Measurements from ENCODE around the gene OSBPL1A. TPM values are rescaled to one million over a fixed set of nuclear protein-coding genes. Genes with fewer than 3 reads are reported as not detected.
A peak's percentile ranks its signal among the peaks of the same experiment; 100 is the strongest.

Gene OSBPL1A
- total and polyA plus RNA-seq, 10 of the 15 experiments (the other 5 are each of a cell fraction or from before 2014, with no cell fraction given), result 0.02 to 0.83 (median 0.11) TPM; not detected in 6

GRCh38 chr18:24368749-24369148 lies 28.9 kb downstream of the OSBPL1A start:
- Histone ChIP-seq H3K4me1 (ENCODE audit: control insufficient read depth, insufficient read depth, low read length) (no peaks in the 10 kb centered on the region), H3K9ac (ENCODE audit: control insufficient read depth, insufficient read depth, low read length) (no peak overlapping the region), H3K9me3 (replicated peaks; ENCODE audit: control insufficient read depth, insufficient read depth, low read length) (no peaks in the 10 kb centered on the region), H3K4me3 (no peak overlapping the region), H3K4me2 (ENCODE audit: control insufficient read depth, insufficient read depth) (no peak overlapping the region), H3K27ac (ENCODE audit: control insufficient read depth, insufficient read depth) (no peak overlapping the region), H3K79me2 (ENCODE audit: control insufficient read depth, insufficient read depth, low read length) (no peaks in the 10 kb centered on the region), H3K27me3 (replicated peaks in 1 of 2; ENCODE audit: control insufficient read depth in 2 of 2, insufficient read depth in 2 of 2, low read length in 1 of 2) (no peaks in the 10 kb centered on the region), H2AFZ (ENCODE audit: control insufficient read depth, low read depth, low read length) (no peak overlapping the region), H3K36me3 (ENCODE audit: control insufficient read depth in 2 of 2, insufficient read depth in 2 of 2, low read length in 1 of 2) (no peaks in the 10 kb centered on the region), H4K20me1 (ENCODE audit: control insufficient read depth, insufficient read depth) (no peaks in the 10 kb centered on the region)
- in situ Hi-C loops (cut with MboI) (no loop called here), intact Hi-C loops (cut with micrococcal nuclease; ENCODE audit: unreplicated experiment) (no loop called here)
- ATAC-seq (no peak), DNase-seq (ENCODE audit: low read depth, low spot score) (no peak), FAIRE-seq (no peak)
- CTCF ChIA-PET, result interaction anchor here (1.3 to 3.3 kb wide), 5 partner anchors 9 to 192 kb away, joined by 3 to 20 read pairs (median 4); no protein-coding TSS in a partner anchor
- BruUV-seq (replicated peaks), result no TSS peak
- POLR2A ChIA-PET, result no interaction called here
- SMC1A ChIA-PET (ENCODE audit: uncharacterized antibody, unreplicated experiment), result interaction anchor here (1.2 to 1.8 kb wide), 2 partner anchors 120 to 192 kb away, joined by 3 to 6 read pairs; no protein-coding TSS in a partner anchor
- RAD21 ChIA-PET (ENCODE audit: unreplicated experiment), result no interaction called here
- 7% methylated on average over 3 of the region's 3 CpGs for WGBS (ENCODE audit: insufficient coverage, insufficient replicate concordance, low lambda C conversion rate, missing lambda C conversion rate)
- TF ChIP-seq FOXM1 (IDR thresholded peaks at IDR 0.05; ENCODE audit: low read depth, low read length) (no peak), MYC (IDR thresholded peaks at IDR 0.05; ENCODE audit: insufficient read depth, insufficient read length, insufficient replicate concordance, low read length, severe bottlenecking) (no peak), RUNX3 (IDR thresholded peaks at IDR 0.05; ENCODE audit: low read length) (peak; percentile 24; the same call in 1 of the 2 replicates)

- CTCF ChIA-PET, result no interaction called here
- in situ Hi-C loops (cut with MboI), result no loop called here
- SMC1A ChIA-PET (ENCODE audit: uncharacterized antibody, unreplicated experiment), result no interaction called here
- DNase-seq (ENCODE audit: low read depth, low spot score) (no peak), ATAC-seq (no peak), FAIRE-seq (no peak)
- POLR2A ChIA-PET, result no interaction called here
- Histone ChIP-seq H3K4me2 (ENCODE audit: control insufficient read depth, insufficient read depth) (no peak overlapping the region), H3K27me3 (replicated peaks in 1 of 2; ENCODE audit: control insufficient read depth in 2 of 2, insufficient read depth in 2 of 2, low read length in 1 of 2) (0 out of 4 replicates have a peak, but pooled peaks cover 0 to 2% of the 10 kb centered on the region in 2 experiments), H3K4me1 (ENCODE audit: control insufficient read depth, insufficient read depth, low read length) (no peaks in the 10 kb centered on the region), H3K9ac (ENCODE audit: control insufficient read depth, insufficient read depth, low read length) (no peak overlapping the region), H4K20me1 (ENCODE audit: control insufficient read depth, insufficient read depth) (no peaks in the 10 kb centered on the region), H3K9me3 (replicated peaks; ENCODE audit: control insufficient read depth, insufficient read depth, low read length) (no peaks in the 10 kb centered on the region), H3K79me2 (ENCODE audit: control insufficient read depth, insufficient read depth, low read length) (no peaks in the 10 kb centered on the region), H3K4me3 (no peak overlapping the region), H3K36me3 (ENCODE audit: control insufficient read depth in 2 of 2, insufficient read depth in 2 of 2, low read length in 1 of 2) (no peaks in the 10 kb centered on the region), H2AFZ (ENCODE audit: control insufficient read depth, low read depth, low read length) (no peak overlapping the region), H3K27ac (ENCODE audit: control insufficient read depth, insufficient read depth) (no peak overlapping the region)
- RAD21 ChIA-PET (ENCODE audit: unreplicated experiment), result no interaction called here
- BruUV-seq (replicated peaks), result no TSS peak
- WGBS (ENCODE audit: insufficient coverage, insufficient replicate concordance, low lambda C conversion rate, missing lambda C conversion rate), result 16% methylated on average over 3 of the region's 3 CpGs
- intact Hi-C loops (cut with micrococcal nuclease; ENCODE audit: unreplicated experiment), result no loop called here
- TF ChIP-seq TCF7 (IDR thresholded peaks at IDR 0.05; ENCODE audit: borderline replicate concordance) (no peak), SMC3 (IDR thresholded peaks at IDR 0.05; ENCODE audit: borderline replicate concordance, low read length) (no peak), REST (IDR thresholded peaks at IDR 0.05; ENCODE audit: low read depth, low read length) (no peak), KDM1A (IDR thresholded peaks at IDR 0.05; ENCODE audit: borderline replicate concordance) (no peak), YY1 (IDR thresholded peaks at IDR 0.05; ENCODE audit: low read depth, low read length) (no peak), BHLHE40 (IDR thresholded peaks at IDR 0.05; ENCODE audit: borderline replicate concordance in 1 of 2, low read depth in 2 of 2, low read length in 1 of 2) (no peak), CHD4 (IDR thresholded peaks at IDR 0.05) (no peak), PAX5 (IDR thresholded peaks at IDR 0.05; ENCODE audit: borderline replicate concordance, low read depth, low read length) (no peak), MYB (IDR thresholded peaks at IDR 0.05; ENCODE audit: borderline replicate concordance, low read depth, low read length) (no peak), WRNIP1 (IDR thresholded peaks at IDR 0.05; ENCODE audit: borderline replicate concordance, low read depth, low read length) (no peak), SMAD1 (IDR thresholded peaks at IDR 0.05; ENCODE audit: low read depth, partially characterized antibody) (no peak), POU2F2 (IDR thresholded peaks at IDR 0.05; ENCODE audit: borderline replicate concordance, low read depth, low read length) (no peak)
Observed at GRCh38 chr18:24366328-24366727, 31.3 kb downstream of the OSBPL1A start.
